Activated T-cell treated with anti-CD3 and anti-CD28 coated beads for 48 hours (primary cell): ENCODE data around the gene MSH5.

Experiments used
- DNase-seq: peaks from one replicate; pipeline ENCODE4 v3.0.0-alpha.2; 2020; ENCODE audit warnings: low read depth

MSH5 gene

DNA sequence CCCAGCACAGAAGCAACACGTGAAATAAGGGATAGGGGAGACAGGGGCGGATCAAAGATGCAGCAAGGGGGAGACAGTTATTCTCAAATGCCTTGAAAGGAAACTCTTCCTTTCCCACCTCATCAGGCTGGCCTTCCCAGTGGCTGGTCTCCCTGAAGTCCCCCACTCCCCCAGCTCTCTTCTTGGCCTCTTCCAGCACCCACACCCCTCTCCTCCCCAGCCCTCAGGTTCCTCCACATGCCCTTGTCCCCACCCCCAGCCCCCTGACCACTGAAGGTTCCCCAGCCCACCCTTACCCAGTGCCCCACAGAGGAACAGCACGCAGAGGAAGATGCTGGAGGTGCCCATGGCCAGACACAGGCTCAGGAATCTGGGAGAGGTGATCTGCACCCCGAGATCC lies 26.3 kb upstream of the MSH5 start:
- DNase-seq, result no peak

DNA sequence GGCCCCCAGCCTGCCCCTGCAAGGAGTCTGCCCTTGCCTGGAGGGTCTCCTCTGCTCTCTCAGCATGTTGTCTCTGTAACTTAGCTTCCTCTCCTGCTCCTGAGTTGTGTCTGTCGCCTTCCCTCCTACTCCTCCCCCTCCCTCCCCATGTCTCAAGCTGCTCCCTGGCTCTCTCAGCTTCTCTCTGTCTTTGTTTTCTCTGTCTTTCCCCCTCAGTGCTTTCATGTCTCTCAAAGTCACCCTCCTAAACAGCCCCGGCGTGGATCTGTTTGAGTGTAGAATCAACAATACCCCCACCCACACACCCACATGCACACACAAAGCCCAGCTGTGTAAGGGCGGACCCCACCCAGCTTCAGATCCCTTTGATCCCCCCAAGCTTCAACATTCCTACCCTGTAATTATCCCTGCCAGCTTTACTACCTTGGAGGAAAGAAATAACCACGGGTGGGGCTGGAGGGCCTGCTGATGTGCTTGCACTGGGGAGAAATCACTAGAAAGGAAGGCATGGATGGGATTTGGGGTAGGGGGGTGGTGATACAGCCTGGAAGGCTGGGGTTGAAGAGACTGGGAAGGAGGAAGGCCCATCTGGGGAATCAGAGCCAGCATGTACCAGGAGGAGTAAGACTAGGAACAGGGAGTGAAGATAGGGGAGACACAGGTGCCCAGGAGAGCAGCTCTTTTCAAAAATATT lies 25.7 kb upstream of the MSH5 start:
- DNase-seq, result no peak

DNA sequence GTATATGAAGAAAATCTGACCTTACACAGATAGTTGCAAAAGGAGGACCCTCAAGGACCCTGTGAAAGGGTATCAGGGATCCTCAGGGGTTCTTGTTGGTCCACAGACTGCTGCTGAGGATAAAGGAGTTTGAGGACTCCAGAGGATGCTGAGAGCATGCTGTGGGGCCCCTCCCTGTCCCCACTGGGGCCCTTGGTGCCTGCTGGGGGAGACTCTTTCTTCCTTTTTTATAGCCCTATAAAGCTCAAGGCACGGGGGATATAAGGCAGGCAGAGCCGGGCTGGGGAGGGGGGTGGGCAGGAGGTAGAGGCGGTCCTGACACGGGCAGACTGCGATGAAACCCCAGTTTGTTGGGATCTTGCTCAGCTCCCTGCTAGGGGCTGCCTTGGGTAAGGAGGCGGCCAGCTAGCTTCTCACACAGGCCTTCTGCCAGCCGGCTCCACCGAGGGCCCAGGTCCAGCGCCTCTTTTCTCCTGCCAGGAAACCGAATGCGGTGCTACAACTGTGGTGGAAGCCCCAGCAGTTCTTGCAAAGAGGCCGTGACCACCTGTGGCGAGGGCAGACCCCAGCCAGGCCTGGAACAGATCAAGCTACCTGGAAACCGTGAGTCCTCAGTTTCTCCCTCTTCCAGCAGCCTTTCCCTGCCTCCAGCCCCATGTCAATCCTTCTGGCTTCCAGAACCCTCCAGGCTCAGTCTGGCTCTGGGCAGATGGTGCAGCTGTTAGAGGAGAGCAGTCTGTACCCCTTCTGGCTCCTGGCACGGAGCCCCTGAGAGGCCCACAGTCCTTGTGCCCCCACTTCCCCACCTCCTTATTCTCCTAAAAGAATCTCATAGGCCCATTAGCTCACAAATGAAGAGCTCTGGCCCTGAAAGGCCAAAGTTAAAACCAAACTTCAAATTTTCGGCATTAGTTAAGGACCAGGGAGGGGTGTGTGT lies 24.5 kb upstream of the MSH5 start, which contains the start of gene LY6G6D:
Gene LY6G6D, plus strand, starts transcription at position 327 of the 937 bp plus-strand sequence. Its CDS starts 8 bp downstream, at position 335.
- no peak for DNase-seq

DNA sequence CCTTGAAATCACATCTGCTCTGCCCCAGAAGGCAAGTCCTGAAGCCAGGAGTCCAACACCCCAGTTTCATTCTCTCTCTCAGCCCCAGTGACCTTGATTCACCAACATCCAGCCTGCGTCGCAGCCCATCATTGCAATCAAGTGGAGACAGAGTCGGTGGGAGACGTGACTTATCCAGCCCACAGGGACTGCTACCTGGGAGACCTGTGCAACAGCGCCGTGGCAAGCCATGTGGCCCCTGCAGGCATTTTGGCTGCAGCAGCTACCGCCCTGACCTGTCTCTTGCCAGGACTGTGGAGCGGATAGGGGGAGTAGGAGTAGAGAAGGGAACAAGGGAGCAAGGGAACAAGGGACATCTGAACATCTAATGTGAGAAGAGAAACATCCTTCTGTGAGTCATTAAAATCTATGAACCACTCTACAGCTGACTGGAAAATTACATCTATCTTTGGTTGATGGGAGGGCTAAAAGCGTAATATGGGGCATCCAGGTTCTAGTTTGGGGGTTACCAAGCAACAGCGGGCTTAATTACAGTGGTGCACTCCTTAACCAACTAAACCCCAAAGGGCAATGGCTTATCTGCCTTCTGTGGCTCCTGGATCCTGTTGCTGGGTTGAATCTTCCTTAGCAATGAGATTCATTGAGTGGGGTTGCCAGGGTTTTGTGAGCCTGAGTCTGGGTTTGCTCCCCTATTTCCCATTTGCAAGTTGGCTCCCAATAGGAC lies 22.1 kb upstream of the MSH5 start:
- no peak for DNase-seq

DNA sequence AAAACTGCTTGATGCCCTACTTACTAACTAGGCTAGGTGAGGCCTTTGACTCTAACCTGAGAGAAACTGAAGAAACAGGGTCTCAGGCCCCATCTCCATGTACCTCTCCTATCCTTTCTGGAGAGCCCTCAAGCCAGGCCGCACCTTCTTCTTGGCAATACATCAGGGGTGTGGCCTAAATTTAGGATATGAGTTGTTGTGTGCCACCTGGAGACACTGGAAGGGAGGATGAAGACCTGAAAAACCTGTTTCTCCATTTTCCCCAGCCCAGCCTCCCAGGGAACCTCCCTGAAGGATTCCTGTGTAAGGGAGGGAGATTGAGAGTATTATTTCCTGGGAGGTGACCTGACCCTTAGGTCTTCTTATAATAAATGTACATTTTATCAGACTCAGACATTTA lies 21.5 kb upstream of the MSH5 start:
- DNase-seq, result no peak

DNA sequence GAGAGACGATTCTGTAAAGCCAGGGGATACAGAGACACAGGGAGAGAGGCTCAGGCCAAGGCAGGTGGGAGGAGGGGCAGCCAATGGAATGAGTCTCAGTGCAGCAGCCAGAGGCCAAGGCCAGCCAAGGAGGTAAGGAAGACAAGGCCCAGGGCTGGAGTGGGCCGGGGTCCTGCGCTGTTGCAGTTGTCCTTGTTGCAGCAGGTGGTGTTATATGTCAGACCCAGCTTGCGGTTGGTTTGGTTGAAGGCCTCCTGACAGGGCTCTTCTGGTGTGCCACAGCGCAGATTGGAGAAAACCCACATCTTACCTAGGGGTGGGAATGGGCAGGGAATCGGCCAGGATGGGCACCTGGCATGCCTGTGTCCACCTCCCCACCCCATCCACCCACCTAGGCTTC lies 20.8 kb upstream of the MSH5 start:
- no peak for DNase-seq

DNA sequence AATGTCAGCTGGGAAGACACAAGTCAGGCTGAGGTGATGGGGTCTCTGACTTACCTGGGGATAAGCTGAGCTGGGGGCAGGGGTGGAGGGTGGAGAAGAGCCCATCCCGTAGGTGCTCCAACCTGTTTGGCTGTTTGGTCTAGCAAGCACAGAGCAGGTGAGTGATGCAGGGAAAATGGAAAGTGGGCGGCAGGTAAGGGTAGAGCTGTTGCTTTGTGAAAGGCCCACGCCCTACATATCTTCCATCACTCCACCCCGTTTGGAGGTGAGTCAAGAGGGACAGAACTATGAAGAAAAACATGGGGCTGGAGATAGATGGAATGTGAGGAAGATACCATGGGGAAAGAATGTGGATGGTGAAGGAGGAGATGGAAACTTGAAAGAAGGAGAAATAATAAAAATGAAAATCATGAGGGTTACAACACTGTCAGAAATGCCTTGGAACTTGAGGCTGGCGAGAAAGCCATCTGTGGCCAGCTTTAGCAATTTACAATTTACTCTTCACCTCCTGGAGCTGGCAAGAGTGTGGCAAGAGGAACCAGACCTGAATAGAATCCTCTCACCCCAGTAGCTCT lies 19.5 kb upstream of the MSH5 start:
- no peak for DNase-seq

DNA sequence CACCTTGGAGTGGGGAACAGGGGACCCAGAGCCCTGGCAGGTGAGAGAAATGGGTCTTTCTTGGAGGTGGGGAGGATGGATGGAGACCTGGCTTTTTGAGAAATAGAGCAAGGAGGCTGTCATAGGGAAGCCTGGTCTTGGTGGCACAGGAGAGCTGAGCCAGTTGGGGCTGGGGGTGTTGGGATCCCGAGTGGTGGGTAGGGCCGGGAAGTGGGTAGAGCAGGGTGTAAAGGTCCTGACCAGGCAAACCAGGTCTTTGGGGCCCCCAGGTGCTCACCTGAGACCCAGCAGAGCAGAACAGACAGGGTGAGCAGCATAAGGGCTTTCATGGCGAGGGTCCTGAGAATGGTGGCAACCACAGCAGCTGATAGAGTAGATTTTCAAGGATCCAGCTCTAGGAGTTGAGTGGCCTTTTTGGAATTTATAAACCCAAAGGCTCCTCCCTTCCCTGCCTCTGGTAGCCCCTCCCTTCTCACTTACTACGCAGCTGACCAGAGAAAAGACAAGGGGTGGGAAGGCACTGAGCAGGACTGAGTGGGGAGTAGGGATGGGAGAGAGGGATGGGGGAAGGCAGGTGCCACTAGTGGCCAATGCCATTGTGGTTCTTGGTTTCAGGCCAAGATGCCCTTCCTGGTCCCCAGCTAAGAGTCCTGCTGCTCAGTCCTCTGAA lies 18.3 kb upstream of the MSH5 start, which contains the start of gene LY6G6C:
Gene LY6G6C, minus strand, starts transcription at position 396 of the 670 bp plus-strand sequence. Its CDS starts 67 bp downstream, at position 329.
- no peak for DNase-seq

DNA sequence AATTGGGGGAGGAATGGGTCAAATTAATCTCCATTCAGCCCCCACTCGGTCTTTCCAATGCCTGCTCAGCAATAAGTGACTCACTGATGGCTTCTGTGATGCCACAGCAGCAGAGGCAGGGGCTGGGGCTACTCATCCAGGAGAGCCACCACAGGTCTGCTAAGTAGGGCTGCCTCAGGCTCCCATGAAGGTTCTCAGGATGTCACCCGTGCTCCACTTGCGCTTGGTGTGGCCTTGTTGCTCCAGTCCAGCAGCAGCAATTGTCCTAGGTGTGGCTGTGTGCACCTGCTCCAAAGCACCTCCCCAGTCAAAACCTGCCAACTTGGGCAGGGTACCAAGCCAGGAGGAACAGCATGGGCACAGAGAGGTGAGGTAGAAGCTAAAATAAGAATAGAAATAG lies 17.6 kb upstream of the MSH5 start:
- DNase-seq, result no peak

DNA sequence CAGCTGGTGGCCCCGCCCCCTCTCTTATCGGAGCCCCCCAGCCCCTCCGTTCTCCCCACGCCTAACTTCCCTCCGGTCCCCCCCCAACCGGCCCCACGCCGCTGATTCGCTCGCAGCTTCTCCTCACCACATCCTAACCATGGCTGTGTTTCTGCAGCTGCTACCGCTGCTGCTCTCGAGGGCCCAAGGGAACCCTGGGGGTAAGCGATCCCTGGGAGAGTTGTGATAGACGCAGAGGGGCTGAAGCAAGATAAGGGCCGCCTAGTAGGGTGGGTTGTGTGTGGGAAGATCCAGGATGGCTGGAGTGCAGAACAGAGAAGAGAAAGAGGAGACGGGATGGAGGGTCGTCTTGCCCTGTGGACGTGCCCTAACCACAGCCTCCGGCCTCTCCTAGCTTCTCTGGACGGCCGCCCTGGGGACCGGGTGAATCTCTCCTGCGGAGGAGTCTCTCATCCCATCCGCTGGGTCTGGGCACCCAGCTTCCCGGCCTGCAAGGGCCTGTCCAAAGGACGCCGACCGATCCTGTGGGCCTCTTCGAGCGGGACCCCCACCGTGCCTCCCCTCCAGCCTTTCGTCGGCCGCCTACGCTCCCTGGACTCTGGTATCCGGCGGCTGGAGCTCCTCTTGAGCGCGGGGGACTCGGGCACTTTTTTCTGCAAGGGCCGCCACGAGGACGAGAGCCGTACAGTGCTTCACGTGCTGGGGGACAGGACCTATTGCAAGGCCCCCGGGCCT lies 16.4 kb upstream of the MSH5 start, which contains the start of gene MPIG6B:
Gene MPIG6B, plus strand, starts transcription at position 129 of the 735 bp plus-strand sequence. Its CDS starts 11 bp downstream, at position 140.
- DNase-seq, result no peak

DNA sequence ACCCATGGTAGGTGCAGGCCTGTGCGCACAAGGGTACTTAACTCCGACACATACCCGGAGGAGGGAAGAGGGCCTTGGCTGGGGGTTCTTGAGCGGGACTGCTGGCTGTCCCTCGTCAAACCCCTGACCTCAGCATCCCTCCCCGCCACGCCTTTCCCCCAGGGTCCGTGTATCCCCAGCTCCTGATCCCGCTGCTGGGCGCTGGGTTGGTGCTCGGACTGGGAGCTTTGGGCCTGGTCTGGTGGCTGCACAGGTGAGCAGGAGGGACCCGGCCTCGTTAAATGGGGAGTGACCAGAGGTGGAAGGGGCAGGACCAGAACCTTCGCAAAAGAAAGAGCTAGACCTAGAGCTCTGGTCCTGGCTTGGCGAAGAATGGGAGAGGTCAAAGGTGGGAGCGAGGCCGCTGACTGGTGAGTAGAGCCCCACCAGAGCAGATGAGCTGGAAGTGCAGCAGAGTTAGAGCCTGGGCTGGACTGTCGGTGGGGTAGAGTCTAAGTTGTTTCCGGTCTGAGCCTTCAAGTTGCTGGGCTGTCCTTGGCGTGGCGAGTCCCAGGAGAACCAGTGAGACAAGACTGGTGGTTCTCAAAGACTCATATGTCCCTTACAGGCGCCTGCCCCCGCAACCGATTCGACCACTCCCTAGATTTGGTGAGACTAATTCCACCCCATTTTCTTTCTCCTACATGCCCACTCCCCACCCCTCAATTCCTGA lies 15.7 kb upstream of the MSH5 start:
- DNase-seq, result no peak

DNA sequence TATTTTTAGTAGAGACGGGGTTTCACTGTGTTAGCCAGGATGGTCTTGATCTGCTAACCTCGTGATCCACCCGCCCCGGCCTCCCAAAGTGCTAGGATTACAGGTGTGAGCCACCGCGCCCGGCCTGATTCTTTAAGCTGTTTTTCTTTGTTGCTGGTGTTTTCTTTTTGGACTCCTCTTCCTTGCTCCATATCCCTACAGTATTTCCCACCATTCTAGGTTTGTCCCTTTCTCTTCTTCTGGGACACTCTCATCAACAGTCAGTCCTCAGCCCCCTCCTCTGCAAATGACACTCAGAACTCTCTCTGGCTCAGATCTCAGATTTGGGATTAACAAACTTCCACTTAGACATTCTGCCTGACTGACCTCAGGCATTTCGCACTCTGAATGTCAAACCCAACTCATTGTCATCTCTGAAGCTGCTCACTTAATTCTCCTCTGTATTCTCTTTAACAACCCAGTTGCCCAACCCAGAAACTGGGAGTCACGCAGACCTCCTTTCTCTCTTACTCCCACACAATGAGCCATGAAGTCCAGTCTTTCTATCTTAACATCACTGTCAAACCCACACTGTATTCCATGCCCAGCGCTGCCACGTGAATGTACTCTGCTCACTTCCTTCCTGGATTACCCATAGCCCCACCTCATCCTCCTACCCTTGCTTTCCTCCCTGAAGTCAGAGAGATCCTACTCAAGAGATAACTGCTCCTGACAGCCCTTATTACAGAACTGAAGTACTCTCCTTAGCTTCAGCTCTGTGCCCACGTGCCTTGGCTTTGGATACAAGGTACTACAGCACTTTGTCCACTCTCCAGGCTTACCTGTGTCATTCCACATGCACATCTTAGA lies 14.1 kb upstream of the MSH5 start:
- DNase-seq, result no peak

DNA sequence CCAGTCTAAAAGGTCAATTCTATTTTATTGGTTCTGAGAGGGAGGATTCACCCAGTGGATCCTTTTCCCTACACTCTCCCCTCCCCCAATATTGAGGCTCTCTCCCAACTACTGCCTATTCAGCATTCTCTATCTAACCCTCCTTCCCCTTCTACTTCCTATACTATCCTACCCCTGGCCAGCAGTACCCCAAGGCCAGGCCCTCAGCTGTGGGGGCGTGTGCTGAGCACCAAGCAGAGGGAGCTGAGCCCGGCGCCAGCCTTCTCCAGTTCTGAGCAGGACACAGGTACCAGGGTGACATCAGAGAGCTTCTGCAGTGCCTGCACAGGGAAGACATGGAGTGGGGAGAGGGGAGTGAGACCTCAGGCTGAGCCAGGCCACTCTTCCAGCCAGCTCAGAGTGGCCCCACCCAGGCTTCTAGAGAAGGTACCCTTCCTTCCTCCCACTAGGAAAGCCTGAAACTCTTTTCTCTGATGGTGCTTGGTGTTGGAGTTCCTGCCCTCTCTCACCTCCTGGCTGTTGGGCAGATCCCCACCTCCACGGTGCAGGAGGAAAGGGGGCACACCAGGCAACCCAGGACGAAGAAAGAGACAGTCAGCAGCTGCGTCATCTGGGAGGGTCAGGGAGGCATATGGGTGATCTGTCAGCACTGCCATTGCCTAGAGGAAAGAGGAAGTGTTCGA lies 12.6 kb upstream of the MSH5 start:
- DNase-seq, result no peak

DNA sequence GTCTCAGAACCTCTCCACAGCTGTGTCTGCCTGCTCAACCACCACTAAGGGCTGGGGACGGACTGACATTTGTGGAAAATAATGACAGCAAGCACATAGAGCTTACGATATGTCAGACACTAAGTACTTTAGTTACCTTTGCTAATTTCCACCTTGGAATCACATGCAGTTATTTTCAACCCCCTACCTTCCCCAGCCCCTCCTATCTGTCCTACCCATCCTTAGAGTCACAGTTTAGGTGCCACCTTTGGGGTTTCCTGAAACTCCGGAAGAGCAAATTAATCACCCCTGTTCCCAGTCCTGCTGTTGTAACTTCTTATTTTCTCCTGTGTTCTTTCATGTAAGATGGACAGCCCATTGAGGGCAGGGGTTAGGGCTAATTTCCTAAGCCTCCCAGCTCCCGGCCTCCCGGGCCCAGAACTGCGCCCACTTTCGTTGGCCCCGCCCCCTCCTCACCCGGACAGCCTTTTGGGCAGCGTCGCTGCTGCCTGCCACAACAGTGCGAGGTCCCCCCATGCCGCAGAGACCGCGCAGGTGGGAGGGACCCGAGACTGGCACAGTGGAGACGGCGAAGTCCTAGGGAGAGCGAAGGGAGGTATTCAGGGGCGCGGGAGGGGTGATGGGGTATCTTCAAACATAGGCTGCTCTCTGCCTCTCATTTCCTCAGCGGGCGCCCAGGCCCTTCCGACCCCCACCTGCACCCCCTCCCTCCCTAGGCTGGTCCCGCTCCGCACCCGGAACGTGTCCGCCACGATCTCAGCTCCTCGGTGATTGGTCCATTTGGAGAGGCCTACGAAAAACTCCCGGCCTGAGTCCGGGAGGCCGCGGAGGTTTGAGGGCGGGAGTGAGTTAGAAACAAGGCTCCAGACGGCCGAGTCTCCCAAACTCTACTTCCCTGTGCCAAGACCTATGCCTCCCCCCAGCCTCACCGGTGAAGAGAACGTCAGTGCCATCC lies 11.8 kb upstream of the MSH5 start:
- DNase-seq, result no peak

DNA sequence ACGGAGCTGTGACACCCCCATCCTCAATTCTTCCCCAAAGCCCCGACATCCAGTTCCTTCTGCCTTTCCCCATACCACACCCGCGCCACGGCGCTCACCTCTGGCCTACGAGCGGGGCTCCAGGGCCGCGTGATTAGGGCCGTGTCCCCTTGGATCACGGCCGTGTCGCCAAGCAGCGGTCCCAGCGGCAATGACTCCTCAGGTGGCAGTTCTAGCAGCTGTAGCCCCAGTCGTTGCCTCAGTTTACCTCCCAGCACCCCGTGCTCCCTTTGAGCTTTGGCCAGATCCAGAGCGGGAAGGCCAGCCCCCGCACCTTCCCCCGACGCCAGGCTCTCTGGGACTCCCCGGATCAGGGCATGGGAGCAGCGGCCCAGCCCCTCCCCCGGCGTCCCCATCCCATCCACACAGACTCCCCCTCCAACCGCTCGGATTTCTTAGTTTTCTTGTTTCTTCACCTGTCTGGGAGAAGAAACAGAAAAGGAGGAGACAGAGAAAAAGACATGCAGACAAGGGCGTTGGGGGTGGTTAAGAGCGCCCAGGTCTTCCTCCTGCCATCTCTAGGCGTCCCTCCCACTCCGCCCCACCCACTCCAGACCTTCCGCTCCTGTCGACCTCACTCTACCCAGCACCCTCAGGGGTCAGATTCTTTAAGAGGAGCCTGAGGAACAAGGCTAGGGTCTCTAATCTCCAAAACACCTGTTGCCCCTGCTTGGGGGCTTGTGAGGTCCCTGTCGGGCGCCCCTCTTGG lies 10.9 kb upstream of the MSH5 start, which contains the start of gene DDAH2:
Gene DDAH2, minus strand, starts transcription at position 533 of the 748 bp plus-strand sequence. Its CDS starts 138 bp downstream, at position 395.
- DNase-seq, result no peak

DNA sequence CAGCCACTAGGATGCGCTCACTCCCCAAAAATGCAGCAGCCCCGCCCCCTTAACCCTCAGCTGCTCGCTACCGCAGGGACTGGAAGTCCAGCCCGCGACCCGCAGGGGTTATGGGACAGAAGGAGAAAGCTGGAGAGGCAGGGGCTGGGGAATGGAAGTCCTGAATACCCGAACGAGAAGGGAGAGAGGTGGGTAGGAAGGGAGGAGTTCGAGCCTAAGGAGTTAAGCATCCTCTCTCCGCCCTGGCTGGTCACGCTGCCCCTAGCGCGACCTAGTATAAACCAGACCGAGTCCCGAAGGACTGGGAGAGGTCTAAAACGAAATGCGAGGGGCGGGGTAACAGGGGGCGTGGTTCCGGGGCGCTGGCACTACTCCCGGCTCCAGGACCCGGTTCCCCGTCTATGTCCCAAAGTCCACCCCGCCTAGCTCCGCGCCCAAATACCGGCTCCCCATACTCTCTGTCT lies 10.3 kb upstream of the MSH5 start:
- peak; percentile 74 for DNase-seq
